HEK293T (cell line): ENCODE measurements around the gene APOL1.
"Not testable (repeated sequence)": the region's sequence is repeated elsewhere in the genome, so short reads cannot be mapped to it uniquely, and the experiment has no call there.

Source experiments
- CTCF ChIA-PET: fragments of 350-600 bp; formaldehyde crosslinking; extraction: SDS; loops from one replicate; lab custom pipeline; 2021; ENCODE audit warnings: antibody characterized with exemption, inconsistent platforms; lab: Yijun Ruan, JAX
- POLR2A ChIA-PET: fragments of 350-600 bp; formaldehyde crosslinking; extraction: SDS; loops from one replicate; lab custom pipeline; 2020; ENCODE audit warnings: antibody characterized with exemption, inconsistent platforms; lab: Yijun Ruan, JAX
- DNase-seq: peaks from one replicate; pipeline ENCODE4 v3.0.0; 2012; ENCODE audit warnings: mixed read lengths; ENCODE audit errors: extremely low spot score
- ARNT ChIP-seq: fragments of 450-650 bp; IDR thresholded peaks from 2 replicates; pipeline ENCODE4 v1.6.1; 2017; ENCODE audit warnings: mild to moderate bottlenecking
- BHLHE40 ChIP-seq: fragments of 450-650 bp; IDR thresholded peaks from 2 replicates; pipeline ENCODE4 v1.6.1; 2016; ENCODE audit warnings: mild to moderate bottlenecking, moderate library complexity, borderline replicate concordance
- CTBP1 ChIP-seq: fragments of 450-650 bp; IDR thresholded peaks from 2 replicates; pipeline ENCODE4 v1.6.1; 2016; ENCODE audit warnings: borderline replicate concordance
- ELF4 ChIP-seq: fragments of 450-650 bp; IDR thresholded peaks from 2 replicates; pipeline ENCODE4 v1.6.1; 2017; ENCODE audit warnings: antibody characterized with exemption
- FOXA1 ChIP-seq: fragments of 450-650 bp; IDR thresholded peaks from 2 replicates; pipeline ENCODE4 v1.6.1; 2016; ENCODE audit warnings: mild to moderate bottlenecking
- FOXK2 ChIP-seq: fragments of 450-650 bp; IDR thresholded peaks from 2 replicates; pipeline ENCODE4 v1.6.1; 2016; ENCODE audit warnings: mild to moderate bottlenecking
- FOXM1 ChIP-seq: fragments of 450-650 bp; IDR thresholded peaks from 2 replicates; pipeline ENCODE4 v1.6.1; 2017; ENCODE audit warnings: mild to moderate bottlenecking, borderline replicate concordance
- HDGF ChIP-seq: fragments of 450-650 bp; IDR thresholded peaks from 2 replicates; pipeline ENCODE4 v1.6.1; 2017; ENCODE audit warnings: antibody characterized with exemption, borderline replicate concordance
- L3MBTL2 ChIP-seq: fragments of 450-650 bp; conservative IDR thresholded peaks from 2 replicates; pipeline ENCODE4 v1.6.1; 2016; ENCODE audit warnings: mild to moderate bottlenecking
- LEF1 ChIP-seq: fragments of 450-650 bp; IDR thresholded peaks from 2 replicates; pipeline ENCODE4 v1.6.1; 2017; ENCODE audit warnings: mild to moderate bottlenecking, borderline replicate concordance
- NFRKB ChIP-seq: fragments of 450-650 bp; IDR thresholded peaks from 2 replicates; pipeline ENCODE4 v1.6.1; 2016; ENCODE audit warnings: mild to moderate bottlenecking, moderate library complexity
- SP1 ChIP-seq: fragments of 450-650 bp; IDR thresholded peaks from 2 replicates; pipeline ENCODE4 v1.6.1; 2017
- SUZ12 ChIP-seq: fragments of 450-650 bp; IDR thresholded peaks from 2 replicates; pipeline ENCODE4 v1.6.1; 2016; ENCODE audit warnings: mild to moderate bottlenecking
- TARDBP ChIP-seq: fragments of 450-650 bp; IDR thresholded peaks from 2 replicates; pipeline ENCODE4 v1.6.1; 2016
- ZNF384 ChIP-seq: fragments of 450-650 bp; IDR thresholded peaks from 2 replicates; pipeline ENCODE4 v1.6.1; 2016
- TF ChIP-seq, protein P1 (sequence below): fragments of 450-650 bp; IDR thresholded peaks from 2 replicates; pipeline ENCODE4 v1.6.1; 2016

Gene APOL1, protein sequence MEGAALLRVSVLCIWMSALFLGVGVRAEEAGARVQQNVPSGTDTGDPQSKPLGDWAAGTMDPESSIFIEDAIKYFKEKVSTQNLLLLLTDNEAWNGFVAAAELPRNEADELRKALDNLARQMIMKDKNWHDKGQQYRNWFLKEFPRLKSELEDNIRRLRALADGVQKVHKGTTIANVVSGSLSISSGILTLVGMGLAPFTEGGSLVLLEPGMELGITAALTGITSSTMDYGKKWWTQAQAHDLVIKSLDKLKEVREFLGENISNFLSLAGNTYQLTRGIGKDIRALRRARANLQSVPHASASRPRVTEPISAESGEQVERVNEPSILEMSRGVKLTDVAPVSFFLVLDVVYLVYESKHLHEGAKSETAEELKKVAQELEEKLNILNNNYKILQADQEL

GRCh38 chr22:36252754-36253522 is at the start of gene APOL1:
Gene APOL1 (plus strand): TSS chr22:36253133. CDS start chr22:36254956, 1,823 bp downstream.
- CTCF ChIA-PET = interaction anchor here (1.9 kb wide), 1 partner anchor 14 kb away, joined by 7 read pairs; the partner anchor contains the start of gene APOL2
- DNase-seq = no peak
- TF ChIP-seq SP1 (no peak), FOXM1 (no peak), SUZ12 (no peak), FOXK2 (no peak), CTBP1 (no peak), ARNT (no peak), TARDBP (no peak), ZNF384 (no peak), HDGF (no peak), FOXA1 (no peak)
- TF ChIP-seq, protein P1, sequence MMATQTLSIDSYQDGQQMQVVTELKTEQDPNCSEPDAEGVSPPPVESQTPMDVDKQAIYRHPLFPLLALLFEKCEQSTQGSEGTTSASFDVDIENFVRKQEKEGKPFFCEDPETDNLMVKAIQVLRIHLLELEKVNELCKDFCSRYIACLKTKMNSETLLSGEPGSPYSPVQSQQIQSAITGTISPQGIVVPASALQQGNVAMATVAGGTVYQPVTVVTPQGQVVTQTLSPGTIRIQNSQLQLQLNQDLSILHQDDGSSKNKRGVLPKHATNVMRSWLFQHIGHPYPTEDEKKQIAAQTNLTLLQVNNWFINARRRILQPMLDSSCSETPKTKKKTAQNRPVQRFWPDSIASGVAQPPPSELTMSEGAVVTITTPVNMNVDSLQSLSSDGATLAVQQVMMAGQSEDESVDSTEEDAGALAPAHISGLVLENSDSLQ = no peak
- POLR2A ChIA-PET = interaction anchor here (1.2 kb wide), 1 partner anchor 14 kb away, joined by 5 read pairs; the partner anchor contains the start of gene APOL2

- POLR2A ChIA-PET = not testable (repeated sequence)
- CTCF ChIA-PET = interaction anchor here (1.5 kb wide), 1 partner anchor 83 kb away, joined by 5 read pairs; no protein-coding TSS in a partner anchor
These were observed 49.5 kb upstream of the APOL1 start for GRCh38 chr22:36203441-36203840.

GRCh38 chr22:36204001-36204631 is 48.8 kb upstream of the APOL1 start:
- ChIA-PET CTCF (no interaction called here), POLR2A (no interaction called here)

More at GRCh38 chr22:36203441-36203840, 49.5 kb upstream of the APOL1 start:
- DNase-seq = not testable (repeated sequence)

DNA sequence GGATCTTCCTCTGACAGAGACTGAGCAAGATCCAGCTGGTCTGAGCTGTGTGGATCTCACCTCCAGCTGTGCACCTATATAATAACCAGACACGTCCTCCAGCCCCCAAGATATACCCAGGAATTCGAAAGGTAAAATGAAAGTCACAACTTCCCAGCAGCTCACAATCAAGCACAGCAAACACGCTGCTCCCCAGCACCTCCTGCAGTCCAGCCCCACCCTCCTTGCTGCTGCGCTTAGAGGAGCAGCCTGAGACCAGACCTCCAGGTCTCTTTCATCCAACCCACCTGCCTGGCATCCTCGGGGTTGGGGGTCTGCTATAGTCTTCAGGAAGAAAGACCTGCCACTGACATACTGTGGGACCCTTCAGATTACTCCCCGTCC is 48.3 kb upstream of the APOL1 start:
- ChIA-PET CTCF (no interaction called here), POLR2A (no interaction called here)
- no peak for DNase-seq
- no peak for TF ChIP-seq NFRKB
- no peak for TF ChIP-seq TARDBP
- TF ChIP-seq SP1 = no peak
- no peak for TF ChIP-seq CTBP1
- no peak for TF ChIP-seq ZNF384
- no peak for TF ChIP-seq FOXK2
- no peak for TF ChIP-seq FOXM1
- TF ChIP-seq ARNT = no peak

More at GRCh38 chr22:36204001-36204631, 48.8 kb upstream of the APOL1 start:
- no peak for DNase-seq
- TF ChIP-seq CTBP1 (no peak), BHLHE40 (no peak), TARDBP (no peak), FOXK2 (no peak), HDGF (no peak), SP1 (no peak), FOXM1 (no peak), NFRKB (no peak)
- TF ChIP-seq, protein P1 = no peak

DNA sequence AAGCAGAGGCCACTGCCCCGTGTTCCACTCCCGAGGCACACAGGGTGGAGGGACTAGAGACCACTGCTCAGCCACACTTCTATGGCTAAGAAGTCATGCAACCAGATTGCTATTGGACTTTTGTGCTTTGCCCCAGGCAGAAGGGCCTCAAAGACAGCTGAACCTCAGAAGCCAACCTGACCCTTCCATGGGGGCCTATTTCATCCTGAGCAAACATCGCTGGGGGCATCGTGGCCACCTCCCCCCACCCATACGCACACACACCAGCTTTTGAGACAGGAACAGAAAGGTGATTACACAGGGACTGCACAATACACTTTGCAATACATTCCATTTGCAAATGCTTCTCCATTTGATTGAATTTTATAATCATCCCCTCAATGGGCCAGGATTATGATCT is 47.4 kb upstream of the APOL1 start:
- POLR2A ChIA-PET, DNase-seq, CTCF ChIA-PET: not testable (repeated sequence)

DNA sequence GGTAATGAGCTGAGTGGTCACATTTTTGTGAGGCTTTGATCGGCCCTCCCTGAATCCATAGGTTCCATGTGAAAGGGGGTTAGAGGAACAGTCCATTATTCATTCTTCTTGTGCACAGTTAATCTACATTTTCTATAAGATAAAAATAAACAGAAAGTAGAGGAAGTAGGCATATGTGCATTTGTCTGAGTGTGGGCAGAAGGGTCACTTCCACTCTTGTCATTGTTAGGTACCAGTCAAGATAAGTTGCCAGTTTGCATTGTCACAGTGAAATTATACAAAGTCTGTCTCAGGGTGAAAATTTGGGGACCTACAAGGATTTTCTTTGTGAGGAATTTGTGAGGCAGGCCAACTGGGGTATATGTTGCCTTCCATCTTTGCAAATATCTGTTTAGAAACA is 46.7 kb upstream of the APOL1 start:
- DNase-seq = no peak
- POLR2A ChIA-PET = no interaction called here
- TF ChIP-seq CTBP1 (no peak), NFRKB (no peak), SP1 (no peak), HDGF (no peak), ELF4 (no peak), FOXA1 (no peak), TARDBP (no peak), SUZ12 (no peak), L3MBTL2 (no peak), ARNT (no peak), BHLHE40 (no peak), LEF1 (no peak), FOXK2 (no peak), ZNF384 (no peak), FOXM1 (no peak)
- TF ChIP-seq, protein P1 = no peak
- CTCF ChIA-PET = no interaction called here
